ENCODE measurements around the gene TNP2.
"Not testable (repeated sequence)": the region's sequence is repeated elsewhere in the genome, so short reads cannot be mapped to it uniquely, and the experiment has no call there.

The TNP2 gene

DNA sequence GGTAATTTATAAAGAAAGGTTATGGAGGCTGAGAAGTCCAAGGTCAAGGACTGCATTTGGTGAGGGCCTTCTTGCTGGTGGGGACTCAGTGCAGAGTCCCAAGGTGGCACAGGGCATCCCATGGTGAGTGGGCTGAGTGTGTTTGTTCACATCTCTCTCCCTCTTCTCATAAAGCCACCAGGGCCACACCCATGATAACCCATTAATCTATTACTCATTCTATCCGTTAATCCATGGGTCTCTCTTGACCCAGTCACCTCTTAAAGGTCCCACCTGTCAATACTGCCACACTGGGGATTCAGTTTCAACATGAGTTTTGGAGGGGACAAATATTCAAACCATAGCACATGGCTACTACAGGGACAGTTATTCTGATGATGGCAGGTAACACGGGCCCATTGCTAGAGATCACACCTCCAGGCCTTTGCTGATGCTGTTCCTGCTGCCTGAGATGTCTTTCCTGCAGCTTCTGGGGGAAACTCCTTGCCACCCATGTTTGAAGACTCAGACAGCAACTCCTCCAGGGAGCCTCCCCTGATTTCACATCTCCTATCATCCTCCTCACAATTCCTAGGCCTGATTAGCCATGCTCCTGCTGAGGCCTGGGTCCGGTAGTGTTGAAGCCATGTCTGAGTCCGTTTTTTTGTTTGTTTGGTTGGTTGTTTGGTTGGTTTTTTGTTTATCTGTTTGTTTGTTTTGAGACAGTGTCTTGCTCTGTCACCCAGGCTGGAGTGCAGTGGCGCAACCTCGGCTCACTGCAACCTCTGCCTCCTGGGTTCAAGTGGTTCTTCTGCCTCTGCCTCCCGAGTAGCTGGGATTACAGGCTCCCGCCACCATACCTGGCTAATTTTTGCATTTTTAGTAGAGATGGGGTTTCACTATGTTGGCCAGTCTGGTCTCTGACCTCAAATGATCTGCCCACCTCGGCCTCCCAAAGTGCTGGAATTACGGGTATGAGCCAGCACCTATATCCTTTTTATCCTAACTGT lies 29.2 kb downstream of the TNP2 start:
- DNase-seq = no peak

DNA sequence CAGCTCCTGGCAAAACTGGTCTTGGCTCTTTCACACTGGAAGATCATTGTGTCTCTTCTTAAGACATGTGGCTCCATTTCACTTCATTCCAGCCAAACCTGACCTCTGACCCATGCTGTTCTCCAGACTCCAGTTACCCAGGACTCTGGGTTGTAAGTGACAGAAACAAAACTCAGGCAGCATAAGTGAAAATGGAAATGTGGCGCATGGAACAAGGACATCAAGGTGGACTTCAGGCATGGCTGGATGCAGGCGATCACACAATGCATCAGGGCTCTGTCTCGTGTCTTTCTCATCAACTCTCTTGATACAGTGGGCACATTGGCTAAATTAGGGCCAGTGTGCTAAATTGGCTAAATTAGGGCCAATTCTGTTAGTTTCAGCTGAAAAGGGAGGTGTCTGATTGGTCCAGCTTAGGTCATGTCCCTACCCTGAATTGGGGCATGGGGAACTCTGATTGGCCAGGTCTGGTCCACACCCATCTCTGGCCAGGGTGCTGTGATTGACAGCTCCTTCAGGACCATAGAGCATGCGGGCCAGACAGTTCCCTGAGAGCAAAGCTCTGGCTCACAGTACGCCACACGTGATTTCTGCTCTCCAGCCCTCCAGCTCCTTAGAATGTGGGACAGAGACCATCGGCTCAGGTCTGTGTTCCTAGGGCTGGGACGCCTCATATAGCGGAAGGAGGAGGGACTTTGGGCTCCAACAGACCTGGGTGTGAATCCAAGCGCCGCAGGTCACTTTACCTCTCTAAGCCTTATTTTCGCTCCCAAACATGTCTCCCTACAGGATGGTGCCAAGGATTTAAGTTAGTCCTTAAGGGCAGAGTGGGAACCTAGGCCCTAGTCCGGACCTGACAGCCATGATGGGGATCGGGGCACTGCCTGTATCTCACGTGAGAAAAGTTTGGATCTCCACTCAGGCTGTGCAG lies 30.6 kb downstream of the TNP2 start:
- DNase-seq = no peak

DNA sequence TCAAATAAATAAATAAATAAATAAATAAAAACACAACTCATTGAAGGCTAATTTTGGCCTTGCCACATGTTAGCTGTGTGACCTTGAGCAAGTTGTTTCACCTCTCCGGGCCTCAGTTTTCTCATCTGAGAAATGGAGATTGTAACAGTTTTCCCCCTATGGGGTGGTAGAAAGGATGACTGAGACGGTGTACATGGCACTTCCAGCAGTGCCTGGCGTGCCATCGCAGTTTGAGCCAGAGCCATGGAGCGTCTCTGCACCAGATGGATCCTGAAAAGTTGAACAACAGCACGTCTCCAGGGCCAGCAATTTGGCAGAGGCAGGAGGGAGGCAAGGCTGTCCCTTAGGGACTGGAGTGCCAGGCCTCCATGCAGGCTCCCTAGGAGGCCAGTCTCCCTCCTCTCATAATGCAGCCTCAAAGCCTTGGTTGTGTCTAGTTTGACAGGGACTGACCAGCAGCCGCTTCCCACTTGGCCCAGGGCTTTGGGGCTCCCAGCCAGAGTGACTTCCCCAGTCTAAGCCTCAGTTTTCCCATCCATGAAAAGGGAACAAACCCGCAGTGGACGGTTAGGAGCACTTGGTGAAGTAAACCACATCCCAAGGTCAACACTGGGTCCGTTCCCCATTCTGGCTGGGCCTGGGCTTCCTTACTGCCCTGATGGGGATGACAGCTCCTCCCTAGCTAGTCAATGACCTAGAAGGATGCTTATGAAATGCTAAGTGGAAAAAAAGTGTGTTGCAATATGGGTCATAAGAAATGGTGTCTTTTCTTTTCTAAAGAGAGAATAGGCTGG lies 32.5 kb downstream of the TNP2 start:
- peak; percentile 66 for DNase-seq

DNA sequence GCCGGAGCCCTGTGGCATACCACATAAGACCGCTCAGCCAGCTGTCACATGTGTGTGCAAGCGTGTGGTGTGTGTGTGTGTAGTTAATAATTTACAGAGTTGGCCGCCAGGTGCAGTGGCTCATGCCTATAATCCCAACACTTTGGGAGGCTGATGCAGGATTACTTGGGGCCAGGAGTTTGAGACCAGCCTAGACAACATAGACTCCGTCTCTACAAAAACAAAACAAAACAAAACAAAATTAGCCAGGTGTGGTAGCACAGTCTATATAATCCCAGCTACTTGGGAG lies 33.5 kb downstream of the TNP2 start:
- no peak for DNase-seq

DNA sequence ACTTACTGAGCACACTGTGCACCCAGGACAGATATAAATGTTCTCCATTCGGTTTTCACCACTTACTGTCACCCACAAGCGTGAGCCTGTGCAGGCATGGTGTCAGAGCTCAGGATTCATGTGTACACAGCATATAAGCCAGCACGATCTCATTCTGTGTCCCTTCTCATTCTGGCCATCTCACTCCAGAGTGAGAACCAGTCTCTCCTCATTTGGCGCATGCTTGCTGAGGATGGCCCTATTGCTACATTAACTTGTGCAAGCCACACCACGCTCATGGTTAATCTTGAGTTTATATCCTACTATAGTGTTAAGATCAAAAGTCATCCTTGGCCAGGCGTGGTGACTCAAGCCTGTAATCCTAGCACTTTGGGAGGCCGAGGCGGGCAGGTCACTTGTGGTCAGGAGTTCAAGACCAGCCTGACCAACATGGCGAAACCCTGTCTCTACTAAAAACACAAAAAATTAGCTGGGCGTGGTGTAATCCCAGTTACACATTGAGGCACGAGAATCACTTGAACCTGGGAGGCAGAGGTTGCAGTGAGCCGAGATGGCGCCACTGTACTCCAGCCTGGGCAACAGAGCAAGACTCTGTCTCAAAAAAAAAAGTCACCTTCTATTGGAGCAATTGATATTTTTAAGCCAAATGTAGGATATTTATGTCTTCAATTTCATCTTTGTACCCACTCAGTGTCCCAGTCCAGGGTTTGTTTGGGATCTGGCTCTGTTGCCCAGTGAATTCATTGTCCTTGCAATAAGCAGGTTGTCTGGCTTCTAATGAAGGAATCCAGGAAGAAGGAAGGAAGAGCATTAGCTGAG lies 34.0 kb downstream of the TNP2 start:
- DNase-seq = peak; percentile 70

DNA sequence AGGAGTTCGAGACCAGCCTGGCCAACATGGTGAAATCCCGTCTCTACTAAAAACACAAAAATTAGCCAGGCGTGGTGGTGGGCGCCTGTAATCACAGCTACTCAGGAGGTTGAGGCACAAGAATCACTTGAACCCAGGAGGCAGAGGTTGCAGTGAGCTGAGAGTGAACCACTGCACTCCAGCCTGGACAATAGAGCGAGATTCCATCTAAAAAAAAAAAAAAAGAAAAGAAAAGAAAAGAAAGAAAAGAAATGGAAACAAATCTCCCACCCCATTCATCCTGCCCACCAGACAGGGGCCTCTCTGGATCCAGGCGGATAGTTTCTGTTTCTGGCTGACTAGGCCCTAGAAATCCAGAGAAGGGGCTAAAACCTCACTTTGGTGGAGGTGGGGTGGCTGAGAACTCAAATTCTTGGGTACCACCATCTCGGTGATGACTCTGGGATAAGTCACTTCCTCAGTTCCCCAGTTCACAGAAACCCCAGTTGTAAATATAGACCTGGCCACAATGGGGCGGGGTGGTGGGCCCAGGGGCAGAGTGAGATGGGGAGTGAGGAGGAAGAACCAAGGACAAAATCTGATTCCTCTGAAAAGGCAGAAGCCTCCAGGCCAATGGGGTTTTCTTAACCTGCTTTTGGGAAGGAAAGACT lies 35.3 kb downstream of the TNP2 start:
- DNase-seq = peak; percentile 73

DNA sequence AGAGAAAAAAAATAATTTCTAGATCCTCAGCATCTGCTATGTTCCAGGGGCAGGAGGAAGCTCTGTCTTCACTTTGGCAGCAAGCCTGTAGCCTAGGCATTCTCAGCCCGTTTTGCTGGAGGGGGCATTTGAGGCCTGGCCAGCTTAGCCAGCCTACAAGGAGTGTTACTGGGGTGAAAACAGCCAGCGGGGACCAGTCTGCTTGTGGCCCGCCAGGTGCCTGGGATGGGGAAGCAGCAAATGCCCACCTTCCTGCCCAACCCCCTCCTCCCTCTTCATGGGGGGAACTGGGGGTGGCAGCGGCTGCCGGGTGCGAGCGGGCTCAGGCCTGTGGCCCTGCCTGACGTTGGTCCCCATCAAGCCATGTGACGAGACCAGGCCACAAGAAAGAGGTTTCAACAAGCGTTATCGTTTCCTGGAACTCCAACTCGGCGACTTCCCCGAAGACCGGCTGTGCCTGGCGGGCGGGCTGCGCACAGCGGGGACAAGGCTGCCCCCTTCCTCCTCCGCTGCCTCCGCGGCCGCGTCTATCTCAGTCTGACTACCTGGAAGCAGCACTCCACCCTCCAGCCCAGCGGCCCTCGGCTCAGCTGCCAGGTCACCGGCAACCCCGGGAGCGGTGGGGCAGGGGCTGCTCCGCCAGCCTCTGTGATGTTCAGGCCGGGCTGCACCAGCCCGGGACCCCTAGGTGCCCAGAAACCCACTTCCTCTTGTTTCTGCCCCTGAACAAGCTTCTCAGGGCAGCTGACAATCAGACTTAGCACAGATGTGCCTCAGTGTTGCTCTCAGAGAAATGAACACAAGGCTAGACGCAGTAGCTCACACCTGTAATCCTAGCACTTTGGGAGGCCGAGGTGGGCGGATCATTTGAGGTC lies 36.0 kb downstream of the TNP2 start:
- DNase-seq = peak; percentile 97

DNA sequence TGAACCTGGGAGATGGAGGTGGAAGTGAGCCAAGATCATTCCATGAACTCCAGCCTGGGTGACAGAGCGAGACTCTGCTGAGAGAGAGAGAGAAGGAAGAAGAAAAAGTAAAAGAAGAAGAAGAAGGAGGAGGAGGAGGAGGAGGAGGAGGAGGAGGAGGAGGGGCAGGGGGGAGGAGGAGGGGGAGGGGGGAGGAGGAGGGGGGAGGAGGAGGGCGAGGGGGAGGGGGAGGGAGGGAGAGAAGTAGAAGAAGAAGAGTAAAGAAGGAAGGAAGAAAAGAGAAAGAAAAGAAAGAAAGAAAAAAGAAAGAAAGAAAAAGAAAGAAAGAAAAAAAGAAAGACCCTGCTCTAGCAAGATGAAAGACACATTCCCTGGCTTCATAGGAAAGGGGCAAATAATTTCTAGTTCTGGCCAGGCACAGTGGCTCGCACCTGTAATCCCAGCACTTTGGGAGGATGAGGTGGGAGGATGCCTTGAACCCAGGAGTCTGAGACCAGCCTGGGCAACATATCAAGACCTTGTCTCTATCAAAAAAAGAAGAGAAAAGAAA lies 36.7 kb downstream of the TNP2 start:
- no peak for DNase-seq

DNA sequence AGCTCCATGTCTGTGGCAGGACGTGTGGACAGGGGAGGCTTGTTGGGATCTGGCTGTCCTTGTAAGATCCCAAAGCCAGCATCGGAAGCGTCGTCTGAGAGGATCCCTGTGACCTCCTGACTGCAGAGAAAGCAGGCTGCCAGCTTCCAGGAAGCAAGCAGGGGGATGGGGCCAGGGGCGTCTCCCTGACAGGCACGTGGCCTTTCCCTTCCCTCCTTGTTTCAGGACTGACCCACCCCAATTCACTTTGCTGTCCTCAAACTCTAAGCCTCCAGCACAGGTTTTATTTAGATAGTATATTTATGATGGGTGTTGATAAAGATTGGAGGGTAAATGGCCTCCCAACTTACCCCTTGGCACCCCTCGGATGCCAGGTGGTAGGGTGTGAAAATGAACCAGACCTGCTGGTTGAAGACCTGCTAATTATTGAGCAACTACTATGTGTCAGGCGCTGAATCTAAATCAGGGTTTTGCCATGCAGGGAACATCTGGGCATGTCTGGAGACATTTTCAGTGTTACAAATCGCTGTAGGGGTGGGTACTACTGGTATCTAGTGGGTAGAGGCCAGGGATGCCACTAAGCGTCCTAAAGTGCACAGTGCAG lies 37.7 kb downstream of the TNP2 start:
- no peak for DNase-seq

DNA sequence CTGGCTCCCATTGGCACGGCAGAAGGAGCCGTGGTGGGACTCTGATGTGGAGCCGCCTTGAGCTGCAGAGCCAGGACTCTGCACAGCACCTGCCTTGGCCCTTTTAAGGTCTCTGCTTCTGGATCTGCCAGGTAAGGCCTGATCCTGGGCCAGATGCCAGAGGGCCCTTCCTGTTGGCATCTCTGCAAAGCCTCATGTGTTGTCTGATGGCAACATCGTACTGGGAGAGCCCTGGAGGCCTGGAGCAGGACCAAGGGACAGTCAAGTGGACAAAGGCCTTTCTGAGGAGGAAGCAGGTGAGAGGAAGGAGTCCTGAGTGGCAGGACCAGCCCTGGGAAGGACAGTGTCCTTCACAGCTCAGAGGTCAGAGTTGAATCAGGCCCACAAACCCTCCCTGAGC lies 39.2 kb downstream of the TNP2 start:
- no peak for DNase-seq

DNA sequence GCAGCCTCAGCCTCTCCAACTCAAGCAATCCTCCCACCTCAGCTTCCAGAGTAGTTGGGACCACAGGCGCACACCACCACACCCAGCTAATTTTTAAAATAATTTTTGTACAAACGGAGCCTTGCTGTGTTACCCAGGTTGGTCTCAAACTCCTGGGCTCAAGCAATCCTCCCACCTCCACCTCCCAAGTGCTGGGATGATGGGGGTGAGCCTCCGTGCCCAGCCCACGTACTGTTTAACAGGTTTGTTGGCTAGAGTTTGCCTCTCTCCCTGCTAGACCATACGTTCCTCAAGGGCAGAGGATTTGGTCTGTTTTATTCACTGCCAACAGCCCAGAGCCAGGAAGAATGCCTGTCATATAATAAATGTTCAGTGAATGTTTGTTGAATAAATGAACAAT lies 39.7 kb downstream of the TNP2 start:
- no peak for DNase-seq

DNA sequence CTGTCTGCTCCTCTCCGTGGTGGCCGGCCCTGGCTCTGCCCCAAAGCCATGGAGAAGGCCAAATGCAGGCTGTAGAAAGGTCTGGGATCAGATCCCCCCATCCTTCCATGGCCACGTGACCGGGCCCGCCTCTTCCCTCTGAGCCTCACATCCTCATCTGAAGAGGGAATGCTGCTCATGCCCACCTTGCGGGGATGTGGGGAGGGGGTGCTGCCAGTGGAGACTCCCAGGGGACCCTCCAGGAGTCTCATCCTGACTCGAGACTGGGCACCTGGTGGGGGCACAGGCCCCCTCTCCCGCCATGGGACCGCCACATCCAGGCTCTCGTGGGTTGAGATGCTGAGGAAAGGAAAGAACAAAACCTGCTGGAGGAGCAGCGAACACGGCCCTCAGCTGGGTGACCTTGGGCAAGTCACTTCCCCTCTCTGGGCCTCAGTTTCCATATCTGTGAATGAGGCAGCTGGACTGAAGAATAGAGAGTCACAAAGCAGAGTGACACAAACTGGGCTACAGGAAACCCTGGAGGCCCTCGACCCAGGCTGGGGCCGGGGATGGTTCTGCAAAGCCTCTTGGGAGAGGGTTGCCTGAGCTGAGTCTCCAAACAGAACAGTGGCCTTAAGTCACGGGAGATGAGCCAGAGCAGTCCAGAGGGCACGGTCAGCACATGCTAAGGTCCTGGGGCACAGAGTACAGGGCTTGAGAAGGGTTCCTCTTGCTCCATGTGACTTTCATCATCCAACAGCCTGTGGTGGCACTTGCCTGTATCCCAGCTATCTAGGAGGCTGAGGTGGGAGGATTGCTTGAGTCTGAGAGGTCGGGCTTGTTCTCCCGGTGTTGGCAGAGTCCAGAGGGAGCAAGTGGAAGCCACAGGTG lies 43.2 kb downstream of the TNP2 start:
- no peak for DNase-seq

DNA sequence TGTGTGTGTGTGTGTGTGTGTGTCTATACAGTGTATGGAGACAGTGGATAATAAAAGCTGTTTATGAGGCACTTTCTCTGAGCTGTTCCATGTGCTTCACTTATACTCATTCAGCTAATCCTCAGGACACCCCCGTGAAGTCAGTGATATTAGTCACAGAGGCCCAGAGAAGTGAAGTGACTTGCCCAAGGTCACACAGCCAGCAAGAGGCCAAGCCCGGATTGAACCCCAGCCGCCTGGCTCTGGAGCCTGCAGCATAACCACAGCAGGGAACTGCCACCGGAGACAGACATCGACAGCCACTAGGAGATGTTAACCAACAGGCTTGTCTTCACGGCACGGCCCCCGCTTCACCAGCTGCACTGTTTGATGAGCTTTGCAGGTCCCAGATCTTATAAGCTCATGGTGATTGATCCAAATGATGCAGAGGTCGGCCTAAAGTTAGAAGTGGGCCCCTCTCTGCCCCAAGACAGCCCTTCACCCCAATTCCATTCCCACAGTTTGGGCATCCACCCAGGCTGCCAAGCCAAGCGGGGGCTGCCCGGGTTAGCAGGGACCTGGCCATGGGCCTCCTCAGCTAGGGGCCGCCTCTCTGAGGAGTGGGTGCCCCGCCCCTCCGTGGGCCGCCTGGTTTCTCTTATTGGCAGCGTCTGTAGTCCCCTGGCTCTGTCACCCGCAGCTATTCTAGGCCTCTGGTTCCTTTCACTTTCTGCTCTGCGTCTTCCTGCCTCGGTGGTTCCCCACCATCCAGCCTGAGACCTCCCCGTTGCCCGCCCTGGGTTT lies 44.0 kb downstream of the TNP2 start:
- DNase-seq = peak; percentile 69

DNA sequence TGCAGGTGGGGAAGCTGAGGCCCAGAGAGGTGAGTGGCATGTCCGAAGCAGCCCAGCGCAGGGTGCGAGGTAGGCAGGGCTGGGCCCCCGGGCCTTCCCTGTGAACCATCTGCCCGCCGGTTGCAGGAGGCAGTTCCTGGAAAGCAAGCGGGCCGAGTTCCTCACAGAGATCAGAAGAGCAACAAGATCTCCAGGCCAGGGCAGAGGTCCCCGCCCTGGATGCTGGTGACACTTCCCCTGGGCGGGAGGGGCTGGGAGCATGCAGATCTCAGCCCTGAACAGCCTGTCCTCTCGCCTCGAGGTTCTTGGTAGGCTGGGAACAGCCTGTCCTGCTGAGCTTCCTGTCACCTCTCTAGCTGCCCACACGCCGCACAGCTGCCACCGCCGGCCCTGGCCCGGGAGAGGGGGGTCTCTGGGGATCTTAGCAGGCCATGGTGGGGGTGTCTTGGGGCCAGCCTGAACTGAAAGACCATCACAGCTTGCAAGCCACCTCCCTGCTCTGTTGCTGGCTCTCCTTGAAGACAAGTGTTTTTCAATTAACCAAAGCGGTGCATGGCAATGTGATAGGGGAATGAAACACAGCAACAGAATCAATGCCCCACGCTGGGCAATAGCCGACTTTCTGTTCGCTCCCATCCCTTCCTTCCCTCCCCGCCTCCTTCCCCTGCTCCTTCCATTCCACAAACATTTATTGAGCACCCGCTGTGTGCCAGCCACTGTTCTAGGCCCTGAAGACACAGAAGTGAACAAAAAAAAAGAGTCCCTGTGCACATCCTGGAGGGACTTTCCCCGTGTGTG lies 44.8 kb downstream of the TNP2 start:
- peak; percentile 96 for DNase-seq

DNA sequence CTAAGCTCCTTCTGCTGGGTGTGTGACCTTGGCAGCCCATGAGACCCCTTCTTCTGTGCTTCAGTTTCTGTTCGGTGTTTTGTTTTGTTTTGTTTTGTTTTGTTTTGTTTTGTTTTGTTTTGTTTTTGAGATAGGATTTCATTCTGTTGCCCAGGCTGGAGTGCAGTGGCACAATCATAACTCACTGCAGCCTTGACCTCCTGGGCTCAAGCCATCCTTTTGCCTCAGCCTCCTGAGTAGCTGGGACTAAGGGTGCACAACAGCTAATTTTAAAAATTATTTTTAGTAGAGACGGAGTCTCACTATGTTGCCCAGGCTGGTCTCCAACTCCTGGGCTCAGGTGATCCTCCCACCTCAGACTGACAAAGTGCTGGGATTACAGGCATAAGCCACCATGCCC lies 48.6 kb downstream of the TNP2 start:
- not testable (repeated sequence) for DNase-seq

DNA sequence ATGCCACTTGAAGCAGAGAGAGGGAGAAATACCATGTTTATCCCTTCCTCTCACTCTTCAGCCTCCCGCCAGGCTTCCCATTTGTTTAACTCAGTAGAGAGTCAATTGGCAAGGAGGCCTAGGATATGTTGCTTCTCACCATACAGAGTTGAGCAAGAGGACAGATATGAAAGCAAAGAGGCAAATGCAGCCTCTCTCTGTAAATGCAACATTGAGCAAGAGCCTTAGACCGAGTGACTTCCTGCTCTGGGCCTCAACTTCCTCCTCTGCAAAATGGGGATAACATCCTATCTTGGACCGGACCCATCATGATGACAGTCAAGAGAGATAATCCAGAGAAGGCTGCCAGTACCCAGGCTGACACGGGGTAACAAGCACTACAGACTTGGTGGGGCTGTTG lies 49.9 kb downstream of the TNP2 start:
- peak; percentile 68 for DNase-seq

DNA sequence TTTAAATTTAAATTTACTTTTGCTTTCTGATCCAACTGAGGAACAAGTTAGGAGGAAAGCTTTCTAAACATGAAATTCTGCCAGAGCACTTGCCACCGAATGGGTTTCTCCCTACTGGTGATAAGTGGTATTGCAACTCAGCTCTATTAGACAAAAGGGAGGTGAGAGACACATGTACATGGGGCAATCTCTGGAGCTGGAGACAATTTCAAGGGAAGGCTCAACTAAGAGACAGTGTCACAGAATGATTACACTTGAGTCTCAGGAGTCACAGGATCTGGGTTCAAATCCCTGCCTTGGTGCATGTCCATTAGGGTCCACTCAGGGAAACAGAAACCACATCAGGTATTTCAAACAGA lies 50.5 kb downstream of the TNP2 start:
- DNase-seq = no peak
